Cardiac fibroblast (primary cell): ENCODE measurements around the gene KIFC1.

Experiments
- DNase-seq, 2 donors: peaks; one replicate each; pipeline versions ENCODE4 v3.0.0 to v3.0.0-alpha.2; 2010; ENCODE audit warnings: low read depth in 2 of 2
- H3K4me3 ChIP-seq, 2 donors: replicated peaks in 1 of 2; 1 replicate in 1 of 2; 2 replicates in 1 of 2; pipeline ENCODE4 v1.5.1; 2011; ENCODE audit warnings: low read depth in 2 of 2, low read length in 2 of 2, mild to moderate bottlenecking in 2 of 2, moderate library complexity in 1 of 2
- TF ChIP-seq, protein P1 (sequence below): IDR thresholded peaks from one replicate; pipeline ENCODE4 v1.5.1; 2011; ENCODE audit warnings: low read depth, mild to moderate bottlenecking, low read length, inconsistent platforms

The KIFC1 gene

DNA sequence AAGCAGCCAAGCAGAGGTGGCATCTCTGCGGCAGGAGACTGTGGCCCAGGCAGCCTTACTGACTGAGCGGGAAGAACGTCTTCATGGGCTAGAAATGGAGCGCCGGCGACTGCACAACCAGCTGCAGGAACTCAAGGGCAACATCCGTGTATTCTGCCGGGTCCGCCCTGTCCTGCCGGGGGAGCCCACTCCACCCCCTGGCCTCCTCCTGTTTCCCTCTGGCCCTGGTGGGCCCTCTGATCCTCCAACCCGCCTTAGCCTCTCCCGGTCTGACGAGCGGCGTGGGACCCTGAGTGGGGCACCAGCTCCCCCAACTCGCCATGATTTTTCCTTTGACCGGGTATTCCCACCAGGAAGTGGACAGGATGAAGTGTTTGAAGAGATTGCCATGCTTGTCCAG is 13.3 kb downstream of the KIFC1 start:
- TF ChIP-seq, protein P1, sequence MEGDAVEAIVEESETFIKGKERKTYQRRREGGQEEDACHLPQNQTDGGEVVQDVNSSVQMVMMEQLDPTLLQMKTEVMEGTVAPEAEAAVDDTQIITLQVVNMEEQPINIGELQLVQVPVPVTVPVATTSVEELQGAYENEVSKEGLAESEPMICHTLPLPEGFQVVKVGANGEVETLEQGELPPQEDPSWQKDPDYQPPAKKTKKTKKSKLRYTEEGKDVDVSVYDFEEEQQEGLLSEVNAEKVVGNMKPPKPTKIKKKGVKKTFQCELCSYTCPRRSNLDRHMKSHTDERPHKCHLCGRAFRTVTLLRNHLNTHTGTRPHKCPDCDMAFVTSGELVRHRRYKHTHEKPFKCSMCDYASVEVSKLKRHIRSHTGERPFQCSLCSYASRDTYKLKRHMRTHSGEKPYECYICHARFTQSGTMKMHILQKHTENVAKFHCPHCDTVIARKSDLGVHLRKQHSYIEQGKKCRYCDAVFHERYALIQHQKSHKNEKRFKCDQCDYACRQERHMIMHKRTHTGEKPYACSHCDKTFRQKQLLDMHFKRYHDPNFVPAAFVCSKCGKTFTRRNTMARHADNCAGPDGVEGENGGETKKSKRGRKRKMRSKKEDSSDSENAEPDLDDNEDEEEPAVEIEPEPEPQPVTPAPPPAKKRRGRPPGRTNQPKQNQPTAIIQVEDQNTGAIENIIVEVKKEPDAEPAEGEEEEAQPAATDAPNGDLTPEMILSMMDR = no peak
- DNase-seq = no peak
- no peak overlapping the region for H3K4me3 ChIP-seq

- DNase-seq = no peak
- TF ChIP-seq, protein P1 = no peak
- no peak overlapping the region for H3K4me3 ChIP-seq
Measured at GRCh38 chr6:33405386-33405940, 13.8 kb downstream of the KIFC1 start.

GRCh38 chr6:33406126-33406525 is 14.5 kb downstream of the KIFC1 start:
- H3K4me3 ChIP-seq = no peak overlapping the region
- DNase-seq = no peak
- TF ChIP-seq, protein P1 = no peak

DNA sequence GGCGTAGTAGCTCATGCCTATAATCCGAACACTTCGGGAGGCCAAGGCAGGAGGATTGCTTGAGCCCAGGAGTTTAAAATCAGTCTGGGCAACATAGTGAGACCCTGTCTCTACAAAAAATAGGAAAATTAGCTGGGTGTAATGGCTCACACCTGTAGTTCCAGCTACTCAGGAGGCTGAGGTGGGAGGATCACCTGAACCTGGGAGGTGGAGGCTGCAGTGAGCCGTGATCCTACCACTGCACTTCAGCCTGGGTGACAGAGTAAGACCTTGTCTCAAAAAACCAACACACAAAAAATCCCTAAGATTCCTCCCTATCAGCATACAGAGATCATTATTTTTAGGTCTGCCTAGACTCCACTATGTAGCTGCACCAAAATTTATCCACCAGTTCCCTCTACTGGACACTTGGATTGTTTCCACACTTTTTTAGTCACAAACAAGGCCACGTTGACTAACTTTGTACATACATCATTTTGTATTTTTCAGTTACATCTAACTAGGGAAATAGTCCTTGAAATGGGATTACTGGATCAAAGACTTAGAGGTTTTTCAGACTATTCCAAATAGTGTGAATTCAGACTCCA is 15.6 kb downstream of the KIFC1 start:
- TF ChIP-seq, protein P1 = peak; percentile 36
- H3K4me3 ChIP-seq = no peak overlapping the region
- peak; percentile 76 to 78 for DNase-seq

- H3K4me3 ChIP-seq = peak overlapping the region; percentile 71 to 72
- TF ChIP-seq, protein P1 = no peak
- peak; percentile 98 to 99 for DNase-seq
Measured at GRCh38 chr6:33410050-33410710, 18.6 kb downstream of the KIFC1 start.

DNA sequence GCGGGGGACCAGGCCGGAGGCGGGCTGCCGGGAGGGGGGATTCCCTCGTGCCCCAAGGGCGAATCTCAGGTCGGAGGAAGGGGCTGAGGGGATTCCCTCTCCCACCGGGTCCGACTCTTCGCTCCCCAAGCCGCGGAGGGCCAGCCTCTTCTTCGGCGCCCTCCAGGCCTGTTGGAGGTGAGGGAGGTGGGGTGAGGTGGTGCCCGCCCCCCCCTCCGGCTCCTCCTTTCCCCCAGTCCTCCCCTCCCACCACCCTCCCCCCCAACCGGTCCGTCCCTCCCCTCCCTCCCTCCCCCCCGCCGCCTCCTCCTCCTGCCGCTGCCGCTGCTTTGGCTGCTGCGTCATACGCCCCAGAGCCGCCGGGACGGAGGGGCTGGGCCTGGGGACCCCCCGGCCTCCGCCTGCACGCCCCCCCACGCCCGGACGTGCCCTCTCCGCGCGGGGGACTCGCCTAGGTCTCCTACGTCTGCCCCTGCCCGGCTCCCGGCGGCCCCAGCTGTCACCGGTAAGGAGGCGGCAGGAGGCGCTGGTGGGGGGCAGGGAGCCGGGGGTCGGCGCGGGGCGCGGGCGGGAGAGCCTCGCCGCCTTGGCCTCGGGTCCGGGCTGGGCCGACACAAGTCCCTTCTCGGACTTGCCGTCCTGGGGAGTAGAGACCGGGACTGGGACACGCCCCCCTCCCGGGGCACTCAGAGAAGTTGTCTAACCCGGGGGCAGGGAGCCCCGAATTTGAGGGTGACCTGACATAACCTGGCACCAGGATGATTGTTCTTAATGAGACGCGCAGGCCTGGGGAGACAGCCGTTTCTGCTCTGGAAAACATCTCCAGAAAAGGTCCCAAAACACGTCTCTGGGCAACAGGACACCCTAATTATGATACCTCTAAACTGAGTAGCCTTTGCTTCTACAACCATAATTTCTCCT is 19.3 kb downstream of the KIFC1 start, which contains the start of gene PHF1:
Gene PHF1 (plus strand): TSS at position 304 of the 921 bp plus-strand sequence. CDS start 1,250 bp downstream, outside the sequence.
- DNase-seq = peak; percentile 88 to 91

More for the DNA sequence above, 19.3 kb downstream of the KIFC1 start, which contains the start of gene PHF1:
- peak within 1 kb of the TSS; percentile 71 to 72 for H3K4me3 ChIP-seq
- TF ChIP-seq, protein P1 = no peak
